ENCODE measurements around the gene TRPV4. TPM values are rescaled to one million over a fixed set of nuclear protein-coding genes. Genes with fewer than 3 reads are reported as not detected.

The TRPV4 gene
- total RNA-seq, 1 experiment from 2014 or later, result 0.44 TPM

- intact Hi-C loops (cut with micrococcal nuclease; ENCODE audit: unreplicated experiment) (no loop called here), in situ Hi-C loops (cut with HindIII; ENCODE audit: low pct_unique_long_range_greater_than_20kb, low sequenced_read_pairs) (no loop called here)
- Histone ChIP-seq H3K36me3 (ENCODE audit: control insufficient read depth, insufficient read depth, low read length) (no peaks in the 10 kb centered on the region), H3K9me3 (ENCODE audit: control insufficient read depth, insufficient read depth, low read depth, low read length) (no peaks in the 10 kb centered on the region), H3K27me3 (ENCODE audit: control insufficient read depth, insufficient read depth, low read length) (no peaks in the 10 kb centered on the region; the same call in 1 of the 2 replicates), H3K4me3 (ENCODE audit: low read depth in 2 of 2, low read length in 2 of 2) (no peak overlapping the region), H3K27ac (ENCODE audit: low read length) (no peak overlapping the region), H3K4me1 (ENCODE audit: control insufficient read depth, insufficient read depth, low read length) (no peaks in the 10 kb centered on the region)
- DNase-seq (ENCODE audit: low read depth, low spot score), result no peak
- BruUV-seq (replicated peaks), result no TSS peak
- TF ChIP-seq POLR2AphosphoS5 (IDR thresholded peaks at IDR 0.05; ENCODE audit: low read depth, low read length) (no peak), REST (IDR thresholded peaks at IDR 0.05; ENCODE audit: insufficient read depth in 1 of 2, low read depth in 2 of 2, low read length in 1 of 2) (no peak), TCF7L2 (IDR thresholded peaks at IDR 0.05; ENCODE audit: low read depth, low read length) (no peak), CTCF (IDR thresholded peaks at IDR 0.05) (no peak), SIN3A (IDR thresholded peaks at IDR 0.05; ENCODE audit: borderline replicate concordance, insufficient read depth, low read depth, low read length) (no peak)
- ATAC-seq, result no peak
- CTCF ChIA-PET, result interaction anchor here (0.5 kb wide), 1 partner anchor 109 kb away, joined by 3 read pairs; no protein-coding TSS in a partner anchor
- POLR2A ChIA-PET, result no interaction called here
Measured at GRCh38 chr12:109789526-109790048, 43.6 kb downstream of the TRPV4 start.

GRCh38 chr12:109786799-109787198 is 46.4 kb downstream of the TRPV4 start:
- intact Hi-C loops (cut with micrococcal nuclease; ENCODE audit: unreplicated experiment) (no loop called here), in situ Hi-C loops (cut with HindIII; ENCODE audit: low pct_unique_long_range_greater_than_20kb, low sequenced_read_pairs) (no loop called here)
- peak; percentile 42; the same call in 1 of the 2 replicates for ATAC-seq
- Histone ChIP-seq H3K27me3 (ENCODE audit: control insufficient read depth, insufficient read depth, low read length) (no peaks in the 10 kb centered on the region), H3K4me1 (ENCODE audit: control insufficient read depth, insufficient read depth, low read length) (no peaks in the 10 kb centered on the region), H3K9me3 (ENCODE audit: control insufficient read depth, insufficient read depth, low read depth, low read length) (no peaks in the 10 kb centered on the region), H3K27ac (ENCODE audit: low read length) (no peak overlapping the region), H3K4me3 (ENCODE audit: low read depth in 2 of 2, low read length in 2 of 2) (no peak overlapping the region), H3K36me3 (ENCODE audit: control insufficient read depth, insufficient read depth, low read length) (no peaks in the 10 kb centered on the region)
- no peak for TF ChIP-seq REST (IDR thresholded peaks at IDR 0.05; ENCODE audit: insufficient read depth in 1 of 2, low read depth in 2 of 2, low read length in 1 of 2)
- no peak for TF ChIP-seq TCF7L2 (IDR thresholded peaks at IDR 0.05; ENCODE audit: low read depth, low read length)
- no peak for TF ChIP-seq SIN3A (IDR thresholded peaks at IDR 0.05; ENCODE audit: borderline replicate concordance, insufficient read depth, low read depth, low read length)
- BruUV-seq (replicated peaks), result no TSS peak
- no peak for DNase-seq (ENCODE audit: low read depth, low spot score)
- ChIA-PET CTCF (no interaction called here), POLR2A (no interaction called here)

All from Panc1 (cell line).